D721Med (cell line): Measurements from ENCODE around the gene NXN.

Source experiments
- DNase-seq: peaks from one replicate; pipeline ENCODE4 v3.0.0; 2011; ENCODE audit warnings: low spot score; ENCODE audit not compliant: insufficient read length
- FAIRE-seq: peaks from 2 replicates; lab custom pipeline; 2011; peaks lifted over from hg19 to GRCh38; lab: Jason Lieb, UNC
- CTCF ChIP-seq: IDR thresholded peaks from 2 replicates; pipeline ENCODE4 v1.5.1; 2012; ENCODE audit warnings: mild to moderate bottlenecking, control low read depth; ENCODE audit not compliant: insufficient read depth; ENCODE audit errors: missing control alignments

The NXN gene

GRCh38 chr17:903691-904481, 75.7 kb downstream of the NXN start:
- DNase-seq (no peak), FAIRE-seq (no peak)
- TF ChIP-seq CTCF: no peak

GRCh38 chr17:902463-902862, 77.1 kb downstream of the NXN start:
- DNase-seq (no peak), FAIRE-seq (no peak)
- no peak for TF ChIP-seq CTCF

GRCh38 chr17:901964-902363, 77.6 kb downstream of the NXN start:
- no peak for DNase-seq
- no peak for FAIRE-seq
- no peak for TF ChIP-seq CTCF

GRCh38 chr17:901191-901950, 78.2 kb downstream of the NXN start:
- no peak for DNase-seq
- TF ChIP-seq CTCF: no peak

GRCh38 chr17:900336-900934, 79.1 kb downstream of the NXN start:
- no peak for FAIRE-seq
- no peak for TF ChIP-seq CTCF
- DNase-seq: no peak

More at GRCh38 chr17:901191-901950, 78.2 kb downstream of the NXN start:
- FAIRE-seq: no peak

GRCh38 chr17:897970-898619, 81.5 kb downstream of the NXN start:
- TF ChIP-seq CTCF: no peak
- no peak for DNase-seq
- FAIRE-seq: no peak
